ENCODE measurements around the gene F5. TPM values are rescaled to one million over a fixed set of nuclear protein-coding genes. Genes with fewer than 3 reads are reported as not detected.

The F5 gene
- total and polyA plus RNA-seq, 9 of the 15 experiments (the other 6 are each of a cell fraction or from before 2014, with no cell fraction given): 0.03 to 0.13 TPM; not detected in 7

DNA sequence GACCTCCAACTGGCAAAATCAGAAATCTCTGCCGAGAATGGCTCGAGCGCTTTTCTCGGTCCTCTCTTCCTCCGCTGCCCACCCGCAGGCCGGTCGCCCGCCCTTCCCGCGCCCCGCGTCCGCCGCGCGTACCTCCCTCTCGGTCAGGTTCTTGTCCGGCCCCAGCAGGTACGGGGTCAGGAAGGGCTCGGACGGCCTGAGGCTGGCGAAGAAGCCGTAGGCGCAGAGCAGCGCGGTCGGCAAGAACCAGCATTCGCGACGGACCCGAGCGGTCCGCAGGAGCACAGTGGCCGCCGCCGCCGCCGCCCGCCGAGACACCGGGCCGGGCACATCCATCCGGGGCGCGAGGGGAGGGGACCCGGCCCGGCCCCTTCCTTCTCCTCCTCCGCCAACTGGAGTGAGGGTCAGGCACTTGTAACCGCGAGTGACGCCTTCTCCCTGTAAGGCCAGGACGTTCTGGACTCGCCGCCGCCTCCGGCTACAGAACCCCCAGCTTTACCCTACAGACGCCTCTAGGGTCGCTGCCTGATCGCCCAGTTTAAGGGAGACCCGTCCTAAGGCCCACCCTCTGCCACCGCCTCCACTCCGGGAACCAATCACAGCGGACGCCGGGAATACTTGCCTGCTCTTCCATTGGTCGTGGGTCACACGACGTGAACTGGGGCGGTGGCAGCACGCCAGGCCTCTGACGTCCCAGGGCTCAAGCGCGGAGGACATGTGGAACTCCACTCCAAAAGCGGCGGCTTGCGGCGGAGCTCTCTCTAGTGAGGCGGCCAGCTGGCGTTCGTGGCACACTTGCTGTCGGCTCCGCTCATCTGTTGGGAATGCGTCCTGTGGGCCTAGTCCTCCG is 100.6 kb downstream of the F5 start, which contains the start of gene SLC19A2 (continued):
- TF ChIP-seq, protein P1, sequence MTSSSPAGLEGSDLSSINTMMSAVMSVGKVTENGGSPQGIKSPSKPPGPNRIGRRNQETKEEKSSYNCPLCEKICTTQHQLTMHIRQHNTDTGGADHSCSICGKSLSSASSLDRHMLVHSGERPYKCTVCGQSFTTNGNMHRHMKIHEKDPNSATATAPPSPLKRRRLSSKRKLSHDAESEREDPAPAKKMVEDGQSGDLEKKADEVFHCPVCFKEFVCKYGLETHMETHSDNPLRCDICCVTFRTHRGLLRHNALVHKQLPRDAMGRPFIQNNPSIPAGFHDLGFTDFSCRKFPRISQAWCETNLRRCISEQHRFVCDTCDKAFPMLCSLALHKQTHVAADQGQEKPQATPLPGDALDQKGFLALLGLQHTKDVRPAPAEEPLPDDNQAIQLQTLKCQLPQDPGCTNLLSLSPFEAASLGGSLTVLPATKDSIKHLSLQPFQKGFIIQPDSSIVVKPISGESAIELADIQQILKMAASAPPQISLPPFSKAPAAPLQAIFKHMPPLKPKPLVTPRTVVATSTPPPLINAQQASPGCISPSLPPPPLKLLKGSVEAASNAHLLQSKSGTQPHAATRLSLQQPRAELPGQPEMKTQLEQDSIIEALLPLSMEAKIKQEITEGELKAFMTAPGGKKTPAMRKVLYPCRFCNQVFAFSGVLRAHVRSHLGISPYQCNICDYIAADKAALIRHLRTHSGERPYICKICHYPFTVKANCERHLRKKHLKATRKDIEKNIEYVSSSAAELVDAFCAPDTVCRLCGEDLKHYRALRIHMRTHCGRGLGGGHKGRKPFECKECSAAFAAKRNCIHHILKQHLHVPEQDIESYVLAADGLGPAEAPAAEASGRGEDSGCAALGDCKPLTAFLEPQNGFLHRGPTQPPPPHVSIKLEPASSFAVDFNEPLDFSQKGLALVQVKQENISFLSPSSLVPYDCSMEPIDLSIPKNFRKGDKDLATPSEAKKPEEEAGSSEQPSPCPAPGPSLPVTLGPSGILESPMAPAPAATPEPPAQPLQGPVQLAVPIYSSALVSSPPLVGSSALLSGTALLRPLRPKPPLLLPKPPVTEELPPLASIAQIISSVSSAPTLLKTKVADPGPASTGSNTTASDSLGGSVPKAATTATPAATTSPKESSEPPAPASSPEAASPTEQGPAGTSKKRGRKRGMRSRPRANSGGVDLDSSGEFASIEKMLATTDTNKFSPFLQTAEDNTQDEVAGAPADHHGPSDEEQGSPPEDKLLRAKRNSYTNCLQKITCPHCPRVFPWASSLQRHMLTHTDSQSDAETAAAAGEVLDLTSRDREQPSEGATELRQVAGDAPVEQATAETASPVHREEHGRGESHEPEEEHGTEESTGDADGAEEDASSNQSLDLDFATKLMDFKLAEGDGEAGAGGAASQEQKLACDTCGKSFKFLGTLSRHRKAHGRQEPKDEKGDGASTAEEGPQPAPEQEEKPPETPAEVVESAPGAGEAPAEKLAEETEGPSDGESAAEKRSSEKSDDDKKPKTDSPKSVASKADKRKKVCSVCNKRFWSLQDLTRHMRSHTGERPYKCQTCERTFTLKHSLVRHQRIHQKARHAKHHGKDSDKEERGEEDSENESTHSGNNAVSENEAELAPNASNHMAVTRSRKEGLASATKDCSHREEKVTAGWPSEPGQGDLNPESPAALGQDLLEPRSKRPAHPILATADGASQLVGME (CRISPR knock-in tag; IDR thresholded peaks at IDR 0.05): 0 out of 2 replicates have a peak, but pooled peaks have one; percentile 64
- TF ChIP-seq, protein P2, sequence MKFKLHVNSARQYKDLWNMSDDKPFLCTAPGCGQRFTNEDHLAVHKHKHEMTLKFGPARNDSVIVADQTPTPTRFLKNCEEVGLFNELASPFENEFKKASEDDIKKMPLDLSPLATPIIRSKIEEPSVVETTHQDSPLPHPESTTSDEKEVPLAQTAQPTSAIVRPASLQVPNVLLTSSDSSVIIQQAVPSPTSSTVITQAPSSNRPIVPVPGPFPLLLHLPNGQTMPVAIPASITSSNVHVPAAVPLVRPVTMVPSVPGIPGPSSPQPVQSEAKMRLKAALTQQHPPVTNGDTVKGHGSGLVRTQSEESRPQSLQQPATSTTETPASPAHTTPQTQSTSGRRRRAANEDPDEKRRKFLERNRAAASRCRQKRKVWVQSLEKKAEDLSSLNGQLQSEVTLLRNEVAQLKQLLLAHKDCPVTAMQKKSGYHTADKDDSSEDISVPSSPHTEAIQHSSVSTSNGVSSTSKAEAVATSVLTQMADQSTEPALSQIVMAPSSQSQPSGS (CRISPR knock-in tag; IDR thresholded peaks at IDR 0.05): no peak
- TF ChIP-seq RNF2 (IDR thresholded peaks at IDR 0.05) (peak; percentile 55), SMAD4 (CRISPR knock-in tag; conservative IDR thresholded peaks at IDR 0.05) (0 out of 2 replicates have a peak, but pooled peaks have one; percentile 69), ZNF444 (CRISPR knock-in tag; IDR thresholded peaks at IDR 0.05) (no peak), KLF1 (tag; IDR thresholded peaks at IDR 0.05) (no peak), TAL1 (IDR thresholded peaks at IDR 0.05) (no peak), ZNF124 (CRISPR knock-in tag; IDR thresholded peaks at IDR 0.05) (no peak), ZFX (CRISPR knock-in tag; IDR thresholded peaks at IDR 0.05) (peak; percentile 91), CHD1 (IDR thresholded peaks at IDR 0.05; ENCODE audit: low read length) (no peak), ZNF263 (CRISPR knock-in tag; IDR thresholded peaks at IDR 0.05; ENCODE audit: borderline replicate concordance) (no peak), ZNF253 (CRISPR knock-in tag; conservative IDR thresholded peaks at IDR 0.05) (no peak)
- TF ChIP-seq, protein P3, sequence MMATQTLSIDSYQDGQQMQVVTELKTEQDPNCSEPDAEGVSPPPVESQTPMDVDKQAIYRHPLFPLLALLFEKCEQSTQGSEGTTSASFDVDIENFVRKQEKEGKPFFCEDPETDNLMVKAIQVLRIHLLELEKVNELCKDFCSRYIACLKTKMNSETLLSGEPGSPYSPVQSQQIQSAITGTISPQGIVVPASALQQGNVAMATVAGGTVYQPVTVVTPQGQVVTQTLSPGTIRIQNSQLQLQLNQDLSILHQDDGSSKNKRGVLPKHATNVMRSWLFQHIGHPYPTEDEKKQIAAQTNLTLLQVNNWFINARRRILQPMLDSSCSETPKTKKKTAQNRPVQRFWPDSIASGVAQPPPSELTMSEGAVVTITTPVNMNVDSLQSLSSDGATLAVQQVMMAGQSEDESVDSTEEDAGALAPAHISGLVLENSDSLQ (IDR thresholded peaks at IDR 0.05): peak; percentile 76
- TF ChIP-seq, protein P4, sequence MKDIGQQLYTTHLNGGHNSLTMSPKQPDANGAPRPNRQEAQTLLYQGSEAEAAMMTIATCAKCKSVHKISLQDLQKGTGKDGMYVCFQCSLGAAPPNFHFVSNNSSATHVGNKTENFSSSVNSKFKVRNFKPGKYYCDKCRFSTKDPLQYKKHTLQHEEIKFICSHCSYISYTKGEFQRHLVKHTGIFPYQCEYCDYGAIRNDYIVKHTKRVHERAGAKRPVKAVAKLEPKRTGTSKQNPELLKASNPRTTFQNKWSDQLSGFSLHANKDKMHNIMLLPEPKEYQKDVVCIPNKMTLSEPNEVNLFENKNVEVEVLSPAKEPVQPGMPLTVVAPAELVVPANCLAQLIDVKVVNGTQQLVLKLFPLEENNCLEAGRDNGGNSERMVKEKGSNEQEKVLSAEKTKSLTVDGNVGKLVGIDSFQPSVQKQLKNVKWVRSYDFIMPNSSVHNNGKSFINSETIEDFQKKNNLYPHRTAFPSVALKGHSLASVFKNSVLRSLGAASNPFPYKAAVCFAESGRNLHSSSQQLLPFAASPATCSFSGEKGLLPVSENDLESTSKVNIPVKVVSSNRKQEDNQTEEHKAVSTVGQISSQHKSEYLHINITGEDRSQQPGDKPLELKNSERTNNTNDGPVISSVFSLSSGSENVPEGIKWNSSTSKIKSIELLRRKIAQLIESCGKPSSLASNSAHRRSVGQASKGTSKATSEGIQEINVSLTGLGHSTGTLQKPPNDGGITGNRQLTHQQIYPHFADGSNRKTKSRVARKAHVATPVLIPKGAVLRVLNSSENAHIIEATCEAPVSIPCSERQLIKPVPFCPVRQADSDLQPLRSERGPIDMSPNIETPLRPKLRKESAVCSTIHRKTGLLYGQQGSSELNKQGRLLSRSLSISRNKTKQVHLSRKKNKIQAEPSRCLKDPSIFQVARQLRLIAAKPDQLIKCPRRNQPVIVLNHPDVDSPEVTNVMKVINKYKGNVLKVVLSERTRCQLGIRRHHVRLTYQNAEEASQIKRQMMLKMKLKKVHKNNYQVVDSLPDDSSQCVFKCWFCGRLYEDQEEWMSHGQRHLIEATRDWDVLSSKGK (CRISPR knock-in tag; IDR thresholded peaks at IDR 0.05): no peak
- TF ChIP-seq, protein P5, sequence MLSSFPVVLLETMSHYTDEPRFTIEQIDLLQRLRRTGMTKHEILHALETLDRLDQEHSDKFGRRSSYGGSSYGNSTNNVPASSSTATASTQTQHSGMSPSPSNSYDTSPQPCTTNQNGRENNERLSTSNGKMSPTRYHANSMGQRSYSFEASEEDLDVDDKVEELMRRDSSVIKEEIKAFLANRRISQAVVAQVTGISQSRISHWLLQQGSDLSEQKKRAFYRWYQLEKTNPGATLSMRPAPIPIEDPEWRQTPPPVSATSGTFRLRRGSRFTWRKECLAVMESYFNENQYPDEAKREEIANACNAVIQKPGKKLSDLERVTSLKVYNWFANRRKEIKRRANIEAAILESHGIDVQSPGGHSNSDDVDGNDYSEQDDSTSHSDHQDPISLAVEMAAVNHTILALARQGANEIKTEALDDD (IDR thresholded peaks at IDR 0.05): no peak
